Thyroid gland (tissue), 4 donors: ENCODE measurements around the gene NAXD.

ENCODE experiments used
- CTCF ChIP-seq, 6 experiments: fragments of 200-600 bp in 3 of 6; fragments of 450-650 bp in 3 of 6; sonication (generic) in 3 of 6; IDR thresholded peaks; one replicate each; pipeline ENCODE4 v1.5.1; 2016 to 2019; ENCODE audit warnings: antibody characterized with exemption in 6 of 6, mild to moderate bottlenecking in 2 of 6, inconsistent platforms in 1 of 6, moderate library complexity in 1 of 6
- POLR2A ChIP-seq, 2 donors: fragments of 450-650 bp; IDR thresholded peaks; one replicate each; pipeline ENCODE4 v1.6.1; 2017; ENCODE audit warnings: antibody characterized with exemption in 2 of 2, mild to moderate bottlenecking in 2 of 2, moderate library complexity in 1 of 2

GRCh38 chr13:110653851-110654250 lies 38.5 kb downstream of the NAXD start:
- TF ChIP-seq CTCF (IDR thresholded peaks at IDR 0.05) (no peak), POLR2A (IDR thresholded peaks at IDR 0.05) (no peak)
